VCaP (cell line): ENCODE results near the gene NIP7.

ENCODE experiments used
- H3K27ac ChIP-seq: fragments of 450-650 bp; 2 replicates; pipeline ENCODE4 v1.5.1; 2017
- CTCF ChIP-seq: fragments of 450-650 bp; conservative IDR thresholded peaks from 2 replicates; pipeline ENCODE4 v1.5.1; 2017; ENCODE audit warnings: mild to moderate bottlenecking, moderate library complexity

The NIP7 gene

GRCh38 chr16:69334696-69335095, 4.9 kb upstream of the NIP7 start:
- TF ChIP-seq CTCF: no peak
- no peak overlapping the region for H3K27ac ChIP-seq

DNA sequence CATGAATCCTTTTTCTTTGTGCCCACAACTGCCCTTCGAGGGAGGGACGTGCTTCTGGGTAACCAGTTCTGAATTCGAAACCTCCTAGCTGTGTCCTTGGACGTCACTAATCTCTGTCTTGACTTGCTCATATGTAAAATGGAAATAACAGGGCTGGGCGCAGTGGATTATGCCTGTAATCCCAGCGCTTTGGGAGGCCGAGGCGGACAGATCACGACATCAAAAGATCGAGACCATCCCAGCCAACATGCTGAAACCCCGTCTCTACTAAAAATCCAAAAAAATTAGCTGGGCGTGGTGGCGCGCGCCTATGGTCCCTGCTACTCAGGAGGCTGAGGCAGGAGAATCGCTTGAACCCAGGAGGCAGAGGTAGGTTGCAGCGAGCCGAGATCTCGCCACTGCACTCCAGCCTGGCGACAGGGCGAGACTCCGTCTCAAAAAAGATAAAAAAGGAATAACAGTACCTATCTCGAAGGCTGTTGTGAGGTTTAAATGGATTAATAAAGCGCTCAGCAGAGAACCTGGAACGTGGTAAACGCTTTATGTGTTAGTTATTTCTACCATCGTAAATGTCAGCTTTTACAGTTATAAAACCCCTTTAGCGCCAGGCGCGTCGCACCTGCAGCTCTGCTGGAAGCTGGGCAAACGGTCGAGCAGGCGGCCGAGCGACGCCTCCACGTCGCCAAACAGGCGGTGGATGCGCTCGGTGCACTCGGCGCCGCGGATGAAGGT, 849 bp upstream of the NIP7 start:
- TF ChIP-seq CTCF: no peak

DNA sequence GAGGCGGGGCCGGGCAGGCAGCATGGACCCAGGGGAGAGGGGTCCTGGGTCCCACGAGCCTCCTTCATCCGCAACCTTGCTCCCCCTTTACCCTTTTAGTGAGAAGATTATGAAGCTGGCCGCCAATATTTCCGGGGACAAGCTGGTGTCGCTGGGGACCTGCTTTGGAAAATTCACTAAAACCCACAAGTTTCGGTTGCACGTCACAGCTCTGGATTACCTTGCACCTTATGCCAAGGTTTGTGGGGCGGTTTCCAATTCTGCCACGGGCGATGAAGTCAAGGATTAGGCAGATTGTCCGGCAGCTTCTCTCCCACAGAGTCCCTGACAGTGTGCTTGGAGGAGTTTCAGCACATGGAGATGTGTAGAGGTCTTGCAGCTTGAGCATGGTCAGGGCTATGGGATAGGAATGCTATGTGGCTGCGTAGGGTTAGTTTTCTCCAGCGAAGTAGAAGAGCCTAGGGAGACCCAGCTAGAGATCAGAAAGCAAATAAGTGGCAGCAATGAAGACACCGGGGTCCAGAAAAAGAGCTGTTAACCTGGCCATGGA, 598 bp downstream of the NIP7 start:
- no peak for TF ChIP-seq CTCF
- H3K27ac ChIP-seq: peak overlapping the region; percentile 90

More for the DNA sequence above, 849 bp upstream of the NIP7 start:
- H3K27ac ChIP-seq: peak overlapping the region; percentile 90

DNA sequence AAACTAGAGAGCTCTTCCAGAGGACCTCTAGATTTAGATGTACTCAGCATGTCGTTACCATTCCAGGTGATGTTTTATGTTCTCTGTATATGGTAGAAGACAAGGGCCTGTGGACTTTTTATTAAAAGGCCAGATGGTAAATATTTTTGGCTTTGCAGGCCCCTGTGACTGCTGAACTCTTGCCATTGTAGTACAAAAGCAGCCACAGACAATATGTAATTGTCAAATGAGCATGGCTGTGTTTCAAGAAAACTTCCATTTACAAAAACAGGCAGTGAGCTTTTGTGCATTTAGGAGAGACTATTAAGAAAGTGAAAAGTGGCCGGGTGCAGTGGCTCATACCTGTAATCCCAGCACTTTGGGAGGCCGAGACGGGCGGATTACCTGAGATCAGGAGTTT, 4.6 kb downstream of the NIP7 start:
- no peak overlapping the region for H3K27ac ChIP-seq
- TF ChIP-seq CTCF: no peak

DNA sequence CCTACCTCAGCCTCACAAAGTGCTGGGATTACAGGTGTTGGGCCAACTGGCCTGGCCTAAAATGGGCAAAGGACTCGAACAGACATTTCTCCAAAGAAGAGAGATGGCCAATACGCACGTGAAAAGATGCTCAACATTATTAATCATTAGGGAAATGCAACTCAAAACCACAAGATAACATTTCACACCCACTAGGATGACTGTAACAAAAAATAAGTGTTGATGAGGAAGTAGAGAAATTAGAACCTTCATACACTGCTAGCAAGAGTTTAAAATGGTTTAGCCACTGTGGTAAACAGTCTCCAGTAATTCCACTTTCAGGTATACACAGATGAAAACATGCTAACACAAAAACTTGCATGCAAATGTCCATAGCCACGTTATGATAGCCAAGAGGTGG, 6.4 kb downstream of the NIP7 start:
- no peak for TF ChIP-seq CTCF
- H3K27ac ChIP-seq: no peak overlapping the region

DNA sequence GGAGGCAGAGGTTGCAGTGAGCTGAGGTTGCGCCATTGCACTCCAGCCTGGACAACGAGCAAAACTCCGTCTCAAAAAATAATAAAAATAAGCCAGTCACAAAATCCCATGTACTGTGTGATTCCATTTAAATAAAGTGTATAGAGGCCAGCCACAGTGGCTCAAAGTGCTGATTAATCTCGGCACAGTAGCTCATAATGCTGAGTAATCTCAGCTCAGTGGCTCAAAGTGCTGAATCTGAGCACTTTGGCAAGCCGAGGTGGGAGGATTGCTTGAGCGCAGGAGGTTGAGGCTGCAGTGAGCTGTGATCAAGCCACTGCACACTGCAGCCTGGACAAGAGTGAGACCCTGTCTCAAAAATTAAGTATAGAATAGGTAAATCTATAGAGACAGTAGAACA, 7.1 kb downstream of the NIP7 start:
- no peak for TF ChIP-seq CTCF
- H3K27ac ChIP-seq: no peak overlapping the region

GRCh38 chr16:69348222-69348621, 8.7 kb downstream of the NIP7 start:
- no peak for TF ChIP-seq CTCF
- H3K27ac ChIP-seq: no peak overlapping the region
